Activated B cell treated with CpG ODN at 0.5 μM for 24 hours (primary cell): Measurements from ENCODE around the gene PRKAG2. TPM values are rescaled to one million over a fixed set of nuclear protein-coding genes. Genes with fewer than 3 reads are reported as not detected.

Source experiments
- ATAC-seq: fragments of 200-7000 bp; cut with Tn5 transposase; one replicate; pipeline ENCODE4 v1.10.0; 2021; ENCODE audit warnings: low read depth, mild to moderate bottlenecking, moderate library complexity
- CTCF ChIA-PET: fragments of 350-600 bp; sonication (Branson Sonifier 250); formaldehyde crosslinking; loops from one replicate; lab custom pipeline; 2021; ENCODE audit warnings: antibody characterized with exemption; lab: Charles Lee
- POLR2A ChIA-PET: fragments of 350-600 bp; sonication (Branson Sonifier 250); formaldehyde crosslinking; loops from one replicate; lab custom pipeline; 2021; ENCODE audit warnings: antibody characterized with exemption; lab: Charles Lee
- DNase-seq: peaks from one replicate; pipeline ENCODE4 v3.0.0; 2022
- H3K27ac Mint-ChIP-seq: one replicate; pipeline ENCODE4 v1.8.0; 2020; ENCODE audit warnings: mixed read lengths
- H3K27me3 Mint-ChIP-seq: one replicate; pipeline ENCODE4 v1.8.0; 2021; ENCODE audit warnings: mixed read lengths
- H3K36me3 Mint-ChIP-seq: one replicate; pipeline ENCODE4 v1.8.0; 2021; ENCODE audit warnings: low read depth, mixed read lengths
- H3K4me1 Mint-ChIP-seq: one replicate; pipeline ENCODE4 v1.8.0; 2021; ENCODE audit warnings: mixed read lengths
- H3K4me3 Mint-ChIP-seq: one replicate; pipeline ENCODE4 v1.8.0; 2020; ENCODE audit warnings: mild to moderate bottlenecking, mixed read lengths
- H3K9me3 Mint-ChIP-seq: one replicate; pipeline ENCODE4 v1.8.0; 2020; ENCODE audit warnings: mixed read lengths
- CTCF ChIP-seq: fragments of 200-600 bp; IDR thresholded peaks from one replicate; pipeline ENCODE4 v1.8.0; 2022; ENCODE audit warnings: antibody characterized with exemption, mild to moderate bottlenecking
- intact Hi-C: fragments of 100-400 bp; cut with micrococcal nuclease; formaldehyde crosslinking; loops from one replicate; pipeline ENCODE4 v1.15.1; 2024
- total RNA-seq: library from RNA; stranded (reverse); gene quantifications from 2 replicates; pipeline ENCODE4 v1.2.3, GENCODE V29; 2022

PRKAG2 gene
- total RNA-seq, 1 donor from 2014 or later = 19.7 TPM

- TF ChIP-seq CTCF = no peak
- H3K27me3 Mint-ChIP-seq = no peaks in the 10 kb centered on the region
- H3K9me3 Mint-ChIP-seq = peaks cover 2% of the 10 kb centered on the region
- no peak overlapping the region for H3K27ac Mint-ChIP-seq
- no peak overlapping the region for H3K4me3 Mint-ChIP-seq
- DNase-seq (no peak), ATAC-seq (no peak)
- POLR2A ChIA-PET = no interaction called here
- no peaks in the 10 kb centered on the region for H3K4me1 Mint-ChIP-seq
- intact Hi-C loops = no loop called here
- peaks cover 21% of the 10 kb centered on the region for H3K36me3 Mint-ChIP-seq
- CTCF ChIA-PET = no interaction called here
Observed at GRCh38 chr7:151761957-151762356, 115.0 kb downstream of the PRKAG2 start.

GRCh38 chr7:151761231-151761630 is 115.7 kb downstream of the PRKAG2 start:
- TF ChIP-seq CTCF = no peak
- ChIA-PET CTCF (interaction anchor here (3.2 kb wide), 1 partner anchor 135 kb away, joined by 20 read pairs; no protein-coding TSS in a partner anchor), POLR2A (no interaction called here)
- no peak for ATAC-seq
- H3K36me3 Mint-ChIP-seq = peaks cover 14% of the 10 kb centered on the region
- peaks cover 2% of the 10 kb centered on the region for H3K9me3 Mint-ChIP-seq
- intact Hi-C loops = no loop called here
- DNase-seq = no peak
- H3K4me3 Mint-ChIP-seq = no peak overlapping the region
- no peaks in the 10 kb centered on the region for H3K27me3 Mint-ChIP-seq
- H3K27ac Mint-ChIP-seq = no peak overlapping the region
- H3K4me1 Mint-ChIP-seq = peaks cover 7% of the 10 kb centered on the region

DNA sequence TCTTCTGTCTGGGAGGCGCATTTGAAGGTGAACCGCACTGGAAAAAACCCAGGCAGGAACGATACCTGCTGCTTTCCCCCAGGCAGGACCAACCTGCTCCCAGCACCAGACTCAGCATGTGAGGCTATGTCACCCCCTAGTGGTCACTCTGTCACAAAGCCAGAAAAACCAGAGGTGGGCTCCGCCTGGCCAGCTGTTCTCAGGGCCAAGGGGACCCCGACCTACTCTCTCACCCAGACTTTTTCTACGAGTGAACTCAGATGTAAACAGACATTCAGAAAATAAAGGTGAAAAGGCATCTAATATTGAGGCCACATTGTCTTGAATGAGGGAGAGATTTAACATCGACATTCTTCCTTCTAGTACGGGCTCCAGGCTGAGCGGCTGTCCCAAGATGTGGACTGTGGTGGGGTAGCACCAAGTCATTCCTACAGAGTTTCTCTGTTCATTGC is 117.3 kb downstream of the PRKAG2 start:
- ATAC-seq (peak; percentile 70), DNase-seq (no peak)
- Mint-ChIP-seq H3K36me3 (peaks cover 2% of the 10 kb centered on the region), H3K4me1 (peaks cover 11% of the 10 kb centered on the region), H3K4me3 (no peak overlapping the region), H3K27me3 (no peaks in the 10 kb centered on the region), H3K9me3 (no peaks in the 10 kb centered on the region), H3K27ac (no peak overlapping the region)
- intact Hi-C loops = loop anchor here (1.0 to 2.0 kb wide), 7 partner anchors 33 to 444 kb away; no protein-coding TSS in a partner anchor
- no peak for TF ChIP-seq CTCF
- ChIA-PET POLR2A (interaction anchor here (0.5 kb wide), 1 partner anchor 10 kb away, joined by 11 read pairs; no protein-coding TSS in a partner anchor), CTCF (interaction anchor here (0.6 to 4.7 kb wide), 16 partner anchors 8 to 444 kb away, joined by 3 to 26 read pairs (median 6); no protein-coding TSS in a partner anchor)

DNA sequence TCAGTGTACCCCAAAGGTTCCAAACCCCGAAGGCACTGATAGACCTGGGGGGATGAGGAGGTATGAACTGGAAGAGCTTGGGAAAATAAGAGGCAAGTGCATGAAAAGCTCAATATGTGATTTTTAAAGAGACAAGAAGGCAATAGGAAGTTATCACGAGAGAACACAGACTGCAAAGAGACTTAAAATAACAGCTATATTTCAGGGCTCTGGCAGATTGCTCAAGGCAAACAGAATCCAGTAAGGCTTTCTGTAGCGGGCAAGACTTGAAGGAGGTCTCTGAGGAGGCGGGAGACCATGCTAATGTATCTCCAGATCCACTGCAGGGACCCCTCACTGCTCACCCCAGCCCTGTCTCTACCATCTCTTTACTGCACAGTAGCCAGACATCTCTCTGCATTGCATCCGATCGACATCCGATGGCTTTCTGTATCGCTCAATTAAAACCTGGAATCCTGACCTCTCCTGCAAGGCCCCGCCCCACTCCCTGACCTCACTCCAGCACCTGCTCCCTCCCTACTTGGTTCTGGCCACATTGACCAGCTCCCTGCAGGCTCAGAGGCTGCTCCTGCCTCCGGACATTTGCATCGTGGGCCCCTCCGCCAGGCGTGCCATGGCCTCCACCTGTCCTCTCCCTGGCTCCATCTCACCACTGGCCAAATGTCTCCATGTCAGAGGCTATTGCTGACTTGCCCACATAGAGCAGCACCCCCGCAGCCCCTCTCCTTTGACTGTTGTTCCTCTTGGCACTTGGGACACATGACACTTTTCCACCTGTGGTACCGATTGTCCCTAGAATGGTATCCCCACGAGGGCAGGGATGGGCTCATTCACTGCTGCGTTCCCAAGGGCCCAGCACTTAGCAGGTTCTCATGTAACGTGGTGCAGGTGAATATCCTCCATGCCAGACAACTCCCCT is 118.0 kb downstream of the PRKAG2 start:
- peaks cover 11% of the 10 kb centered on the region for H3K4me1 Mint-ChIP-seq
- CTCF ChIA-PET = interaction anchor here (0.7 to 4.7 kb wide), 12 partner anchors 9 to 443 kb away, joined by 3 to 26 read pairs (median 8); no protein-coding TSS in a partner anchor
- no peak overlapping the region for H3K27ac Mint-ChIP-seq
- POLR2A ChIA-PET = interaction anchor here (0.5 to 0.6 kb wide), 3 partner anchors 10 to 177 kb away, joined by 3 to 11 read pairs (median 7); no protein-coding TSS in a partner anchor
- peaks cover 2% of the 10 kb centered on the region for H3K36me3 Mint-ChIP-seq
- DNase-seq = no peak
- no peak for ATAC-seq
- no peak for TF ChIP-seq CTCF
- no peaks in the 10 kb centered on the region for H3K27me3 Mint-ChIP-seq
- intact Hi-C loops = loop anchor here (1.0 to 2.0 kb wide), 7 partner anchors 32 to 444 kb away; no protein-coding TSS in a partner anchor
- no peaks in the 10 kb centered on the region for H3K9me3 Mint-ChIP-seq
- H3K4me3 Mint-ChIP-seq = no peak overlapping the region

GRCh38 chr7:151757274-151757673 is 119.6 kb downstream of the PRKAG2 start:
- no peak for TF ChIP-seq CTCF
- Mint-ChIP-seq H3K9me3 (no peaks in the 10 kb centered on the region), H3K27ac (no peak overlapping the region)

More at GRCh38 chr7:151757274-151757673, 119.6 kb downstream of the PRKAG2 start:
- peaks cover 11% of the 10 kb centered on the region for H3K4me1 Mint-ChIP-seq
- H3K4me3 Mint-ChIP-seq = no peak overlapping the region
- DNase-seq (no peak), ATAC-seq (no peak)
- H3K27me3 Mint-ChIP-seq = no peaks in the 10 kb centered on the region
- peaks cover 6% of the 10 kb centered on the region for H3K36me3 Mint-ChIP-seq
- intact Hi-C loops = no loop called here
- POLR2A ChIA-PET = no interaction called here
- CTCF ChIA-PET = interaction anchor here (1.2 to 4.7 kb wide), 4 partner anchors 125 to 390 kb away, joined by 3 to 26 read pairs (median 12); no protein-coding TSS in a partner anchor
